Progenitor cell of endocrine pancreas (in vitro differentiated cells): Measurements from ENCODE around the gene UBE3B. TPM values are rescaled to one million over a fixed set of nuclear protein-coding genes. Genes with fewer than 3 reads are reported as not detected.

ENCODE experiments used
- DNase-seq: peaks from one replicate; pipeline ENCODE4 v3.0.0; 2021; ENCODE audit warnings: low spot score; ENCODE audit not compliant: unreplicated experiment
- H3K27ac Mint-ChIP-seq: 2 replicates; pipeline ENCODE4 v1.8.0; 2021; ENCODE audit warnings: mild to moderate bottlenecking, moderate library complexity, mixed read lengths
- H3K27me3 Mint-ChIP-seq: 2 replicates; pipeline ENCODE4 v1.8.0; 2021; ENCODE audit warnings: mixed read lengths
- H3K36me3 Mint-ChIP-seq: 2 replicates; pipeline ENCODE4 v1.8.0; 2022; ENCODE audit warnings: mixed read lengths; ENCODE audit not compliant: insufficient read depth
- H3K4me1 Mint-ChIP-seq: 2 replicates; pipeline ENCODE4 v1.8.0; 2021; ENCODE audit warnings: low read depth, mixed read lengths
- H3K4me3 Mint-ChIP-seq: 2 replicates; pipeline ENCODE4 v1.8.0; 2021; ENCODE audit warnings: low read depth, mild to moderate bottlenecking, moderate library complexity, mixed read lengths
- H3K9me3 Mint-ChIP-seq: 2 replicates; pipeline ENCODE4 v1.8.0; 2021; ENCODE audit warnings: low read depth, mixed read lengths
- total RNA-seq: library from RNA; stranded (reverse); gene quantifications from 2 replicates; pipeline ENCODE4 v1.2.1, GENCODE V29; 2021
- TF ChIP-seq, protein P1 (sequence below): fragments of 200-600 bp; sonication (generic); IDR thresholded peaks from one replicate; pipeline ENCODE4 v1.5.0; 2021; ENCODE audit warnings: antibody characterized with exemption, mild to moderate bottlenecking; ENCODE audit not compliant: unreplicated experiment

UBE3B gene
- total RNA-seq, 1 donor from 2014 or later: 41.8 TPM

DNA sequence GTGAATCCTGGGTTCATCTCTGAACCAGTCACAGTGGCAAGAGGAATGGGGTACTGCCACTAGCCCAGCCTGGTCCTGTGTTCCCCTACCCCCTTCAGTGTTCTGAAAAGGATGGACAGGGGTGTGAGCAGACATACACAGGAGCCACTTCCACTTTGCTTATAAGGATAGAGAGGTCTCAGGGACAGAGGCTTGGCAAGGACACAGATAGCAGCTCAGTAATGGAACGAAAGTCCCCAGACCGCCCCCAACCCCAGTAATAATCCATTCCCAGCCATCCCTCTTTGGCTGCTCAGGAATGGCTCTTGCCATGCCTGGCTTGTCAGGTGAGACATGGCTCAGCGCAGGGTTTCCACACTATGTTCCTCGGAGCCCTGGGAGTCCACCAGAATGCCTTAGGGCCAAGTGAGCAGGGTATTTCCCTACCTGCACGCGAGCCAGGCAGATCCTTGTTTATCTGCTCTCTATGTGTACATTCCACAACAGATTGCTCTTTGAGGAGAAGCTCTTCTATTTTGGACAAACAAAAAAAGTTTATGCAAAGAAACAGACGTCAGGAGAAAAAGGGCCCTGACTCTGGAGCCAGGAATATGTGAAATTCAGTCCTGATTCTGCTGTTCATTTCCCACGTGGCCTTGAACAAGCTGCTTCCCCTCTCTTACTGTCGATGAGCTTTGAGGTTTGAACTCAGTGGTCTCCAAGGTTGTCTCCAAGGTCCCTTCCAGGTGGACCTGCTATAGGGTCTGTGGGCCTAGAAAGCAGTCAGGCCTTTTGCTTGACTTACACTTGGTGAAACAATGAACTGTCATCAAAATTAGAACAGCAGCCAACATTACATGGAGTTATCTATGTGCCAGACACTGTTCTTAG, 10.0 kb downstream of the UBE3B start:
- TF ChIP-seq, protein P1, sequence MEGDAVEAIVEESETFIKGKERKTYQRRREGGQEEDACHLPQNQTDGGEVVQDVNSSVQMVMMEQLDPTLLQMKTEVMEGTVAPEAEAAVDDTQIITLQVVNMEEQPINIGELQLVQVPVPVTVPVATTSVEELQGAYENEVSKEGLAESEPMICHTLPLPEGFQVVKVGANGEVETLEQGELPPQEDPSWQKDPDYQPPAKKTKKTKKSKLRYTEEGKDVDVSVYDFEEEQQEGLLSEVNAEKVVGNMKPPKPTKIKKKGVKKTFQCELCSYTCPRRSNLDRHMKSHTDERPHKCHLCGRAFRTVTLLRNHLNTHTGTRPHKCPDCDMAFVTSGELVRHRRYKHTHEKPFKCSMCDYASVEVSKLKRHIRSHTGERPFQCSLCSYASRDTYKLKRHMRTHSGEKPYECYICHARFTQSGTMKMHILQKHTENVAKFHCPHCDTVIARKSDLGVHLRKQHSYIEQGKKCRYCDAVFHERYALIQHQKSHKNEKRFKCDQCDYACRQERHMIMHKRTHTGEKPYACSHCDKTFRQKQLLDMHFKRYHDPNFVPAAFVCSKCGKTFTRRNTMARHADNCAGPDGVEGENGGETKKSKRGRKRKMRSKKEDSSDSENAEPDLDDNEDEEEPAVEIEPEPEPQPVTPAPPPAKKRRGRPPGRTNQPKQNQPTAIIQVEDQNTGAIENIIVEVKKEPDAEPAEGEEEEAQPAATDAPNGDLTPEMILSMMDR: no peak
- no peak overlapping the region for H3K27ac Mint-ChIP-seq
- no peak overlapping the region for H3K4me3 Mint-ChIP-seq
- H3K27me3 Mint-ChIP-seq: no peaks in the 10 kb centered on the region
- H3K9me3 Mint-ChIP-seq: no peaks in the 10 kb centered on the region
- no peaks in the 10 kb centered on the region for H3K4me1 Mint-ChIP-seq
- peaks cover 13% of the 10 kb centered on the region for H3K36me3 Mint-ChIP-seq
- no peak for DNase-seq

DNA sequence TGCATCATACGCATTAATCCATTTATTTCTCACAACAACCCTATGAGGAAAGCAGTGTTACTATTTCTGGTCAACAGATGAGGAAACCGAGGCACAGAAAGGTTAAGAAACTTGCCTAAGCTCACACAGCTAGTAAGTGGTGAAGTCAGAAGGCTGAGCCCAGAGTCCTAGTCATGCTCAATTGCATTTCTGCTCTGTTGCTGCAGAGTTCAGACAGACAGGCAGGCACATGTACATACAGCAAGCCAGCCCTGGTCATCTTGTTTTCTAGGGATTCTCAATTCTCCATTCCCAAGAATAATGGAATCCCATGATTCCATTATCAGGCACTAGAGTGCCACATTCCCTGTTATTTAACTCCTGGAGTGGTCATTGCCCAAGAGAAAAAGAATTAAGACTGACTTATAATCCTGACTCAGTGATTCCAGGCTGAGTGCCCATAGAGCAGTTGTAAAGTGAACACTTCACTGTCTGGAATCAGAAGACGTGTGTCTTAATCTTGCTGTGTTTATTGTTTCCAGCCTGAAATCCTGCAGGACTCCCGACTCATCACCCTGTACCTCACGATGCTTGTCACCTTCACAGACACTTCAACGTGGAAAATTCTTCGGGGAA, 10.7 kb downstream of the UBE3B start:
- TF ChIP-seq, protein P1: no peak
- Mint-ChIP-seq H3K4me1 (no peaks in the 10 kb centered on the region), H3K9me3 (no peaks in the 10 kb centered on the region), H3K36me3 (peaks cover 13% of the 10 kb centered on the region), H3K27me3 (no peaks in the 10 kb centered on the region), H3K4me3 (no peak overlapping the region), H3K27ac (no peak overlapping the region)
- no peak for DNase-seq

DNA sequence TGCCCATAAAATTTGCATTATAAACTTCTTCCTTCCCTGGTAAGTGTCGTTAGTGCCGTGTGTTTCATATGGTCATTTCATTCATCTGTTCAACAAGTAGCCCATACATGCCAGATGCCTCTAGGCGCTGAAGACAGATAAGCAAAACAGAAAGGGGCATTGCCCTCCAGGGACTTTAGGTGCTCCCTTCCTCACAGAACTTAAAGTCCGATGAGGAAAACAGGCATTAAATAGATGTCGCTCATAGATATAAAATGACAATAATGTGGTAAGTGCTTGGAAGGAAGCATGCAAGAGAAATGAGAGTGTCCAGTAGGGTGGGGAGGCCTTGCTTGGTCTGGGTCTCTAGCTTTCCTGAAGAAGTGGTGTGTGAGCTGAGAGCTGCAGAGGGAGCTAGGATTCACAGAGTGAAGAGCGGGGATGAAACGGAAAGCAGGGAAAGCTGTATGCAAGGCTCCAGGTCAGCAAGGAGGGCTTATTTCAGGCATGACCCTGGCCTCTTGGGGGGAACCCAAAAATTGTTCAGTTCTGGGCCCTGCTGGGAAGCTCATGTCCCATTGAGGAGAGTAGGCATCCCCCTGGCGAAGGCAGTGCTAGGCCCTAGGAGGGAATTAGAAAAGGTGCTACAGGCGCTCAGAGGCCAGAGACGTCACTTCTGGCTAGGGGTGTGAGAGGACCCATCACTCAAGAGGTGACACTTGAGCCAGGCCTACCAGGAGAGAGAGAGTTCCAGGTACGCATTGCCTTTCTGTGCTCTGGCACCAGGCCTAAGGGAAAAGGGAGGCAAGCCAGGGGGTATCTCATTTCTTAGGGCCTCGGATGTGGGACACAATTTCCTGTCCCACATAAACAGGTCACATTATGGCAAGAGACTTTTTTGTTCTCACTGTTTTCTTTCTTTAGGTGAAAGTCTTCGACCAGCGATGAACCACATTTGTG, 11.9 kb downstream of the UBE3B start:
- Mint-ChIP-seq H3K9me3 (no peaks in the 10 kb centered on the region), H3K36me3 (peaks cover 16% of the 10 kb centered on the region), H3K27me3 (no peaks in the 10 kb centered on the region), H3K4me3 (no peak overlapping the region), H3K4me1 (no peaks in the 10 kb centered on the region), H3K27ac (no peak overlapping the region)
- TF ChIP-seq, protein P1: no peak
- DNase-seq: no peak

DNA sequence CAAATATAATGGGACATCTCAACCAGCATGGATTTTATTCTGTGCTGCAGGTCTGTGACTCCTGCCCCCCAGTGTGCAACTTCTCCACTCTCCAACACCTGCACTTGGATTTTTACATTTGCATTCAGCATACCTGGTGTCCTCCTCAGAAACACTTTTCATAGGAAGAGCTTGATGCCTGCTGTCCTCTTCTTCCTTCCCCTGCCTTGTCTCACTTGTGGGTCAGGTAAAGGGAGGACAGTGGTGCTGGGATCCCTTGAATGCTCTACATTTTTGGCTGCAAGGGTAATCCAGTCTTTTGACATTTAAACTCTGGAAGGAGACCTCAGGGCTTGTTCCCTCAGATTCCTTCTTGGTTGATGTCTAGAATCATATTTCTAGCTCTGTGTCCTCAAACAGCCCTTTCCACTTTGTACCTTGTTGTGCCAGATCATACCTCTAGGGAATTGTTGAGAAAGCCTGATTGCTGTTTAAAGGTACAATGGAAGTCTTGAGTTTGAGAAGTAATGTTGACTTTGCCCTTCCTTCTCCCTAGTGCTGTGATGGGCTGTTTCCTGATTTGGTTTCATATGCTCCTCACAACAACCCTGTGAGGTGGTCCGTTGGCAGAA, 12.6 kb downstream of the UBE3B start:
- TF ChIP-seq, protein P1: no peak
- no peak for DNase-seq
- H3K27ac Mint-ChIP-seq: no peak overlapping the region
- peaks cover 3% of the 10 kb centered on the region for H3K9me3 Mint-ChIP-seq
- no peaks in the 10 kb centered on the region for H3K4me1 Mint-ChIP-seq
- H3K27me3 Mint-ChIP-seq: no peaks in the 10 kb centered on the region
- H3K4me3 Mint-ChIP-seq: no peak overlapping the region
- peaks cover 23% of the 10 kb centered on the region for H3K36me3 Mint-ChIP-seq

DNA sequence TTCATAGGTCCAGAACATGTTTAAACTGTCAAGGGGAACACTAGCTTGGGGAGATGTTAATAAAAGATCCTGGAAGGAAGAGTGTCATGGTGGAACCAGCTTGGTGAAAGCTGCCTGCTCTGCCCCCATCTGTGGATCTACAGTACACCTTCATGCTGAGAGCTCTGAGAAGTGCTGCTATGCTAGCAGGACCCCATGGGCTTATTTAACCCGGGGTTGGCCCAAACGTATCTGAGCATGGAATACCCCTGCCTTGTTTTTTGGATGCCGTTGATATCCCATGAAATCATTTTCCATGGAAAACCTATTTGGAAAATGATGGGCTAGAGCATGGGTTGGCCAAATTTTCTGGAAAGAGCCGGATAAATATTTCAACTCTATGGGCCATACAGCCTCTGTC, 14.2 kb downstream of the UBE3B start:
- Mint-ChIP-seq H3K27ac (no peak overlapping the region), H3K27me3 (no peaks in the 10 kb centered on the region), H3K36me3 (peaks cover 32% of the 10 kb centered on the region), H3K4me1 (no peaks in the 10 kb centered on the region), H3K4me3 (no peak overlapping the region), H3K9me3 (peaks cover 12% of the 10 kb centered on the region)
- TF ChIP-seq, protein P1: no peak
- DNase-seq: no peak
